HG03159 (cell line): ENCODE measurements around the gene INS.

Source experiments
- ATAC-seq: cut with Tn5 transposase; IDR thresholded peaks from one replicate; pipeline ENCODE4 v1.9.1; 2021; ENCODE audit warnings: mild to moderate bottlenecking, moderate library complexity; ENCODE audit not compliant: unreplicated experiment

Gene INS

GRCh38 chr11:2149864-2150847 is 10.9 kb downstream of the INS start:
- no peak for ATAC-seq

- ATAC-seq: no peak
Measured at GRCh38 chr11:2149460-2149859, 11.5 kb downstream of the INS start.

GRCh38 chr11:2148595-2148994 is 12.4 kb downstream of the INS start:
- no peak for ATAC-seq

- no peak for ATAC-seq
Measured at GRCh38 chr11:2147391-2147790, 13.6 kb downstream of the INS start.

GRCh38 chr11:2146051-2146450 is 15.0 kb downstream of the INS start:
- no peak for ATAC-seq

GRCh38 chr11:2144544-2145248 is 16.3 kb downstream of the INS start:
- no peak for ATAC-seq

- no peak for ATAC-seq
Measured at GRCh38 chr11:2143799-2144543, 17.0 kb downstream of the INS start.

GRCh38 chr11:2143477-2143798 is 17.6 kb downstream of the INS start:
- ATAC-seq: no peak

GRCh38 chr11:2142762-2143202 is 18.2 kb downstream of the INS start:
- no peak for ATAC-seq

GRCh38 chr11:2142300-2142759 is 18.7 kb downstream of the INS start:
- no peak for ATAC-seq

GRCh38 chr11:2140411-2141400 is 20.3 kb downstream of the INS start:
- no peak for ATAC-seq

- ATAC-seq: no peak
Measured at GRCh38 chr11:2139621-2140337, 21.2 kb downstream of the INS start.

GRCh38 chr11:2139123-2139521 is 21.9 kb downstream of the INS start, which contains the start of gene IGF2:
Gene IGF2, minus strand, starts transcription at chr11:2139389. Its CDS starts 3,866 bp downstream, at chr11:2135523.
- ATAC-seq: no peak

- no peak for ATAC-seq
Measured at GRCh38 chr11:2138431-2139122, 22.4 kb downstream of the INS start.

GRCh38 chr11:2138068-2138430 is 23.0 kb downstream of the INS start:
- no peak for ATAC-seq

- ATAC-seq: no peak
Measured at GRCh38 chr11:2137202-2138067, 23.6 kb downstream of the INS start.

- no peak for ATAC-seq
Measured at GRCh38 chr11:2136952-2137201, 24.1 kb downstream of the INS start.
